Measurements from ENCODE around the gene IKBKG.

DNA sequence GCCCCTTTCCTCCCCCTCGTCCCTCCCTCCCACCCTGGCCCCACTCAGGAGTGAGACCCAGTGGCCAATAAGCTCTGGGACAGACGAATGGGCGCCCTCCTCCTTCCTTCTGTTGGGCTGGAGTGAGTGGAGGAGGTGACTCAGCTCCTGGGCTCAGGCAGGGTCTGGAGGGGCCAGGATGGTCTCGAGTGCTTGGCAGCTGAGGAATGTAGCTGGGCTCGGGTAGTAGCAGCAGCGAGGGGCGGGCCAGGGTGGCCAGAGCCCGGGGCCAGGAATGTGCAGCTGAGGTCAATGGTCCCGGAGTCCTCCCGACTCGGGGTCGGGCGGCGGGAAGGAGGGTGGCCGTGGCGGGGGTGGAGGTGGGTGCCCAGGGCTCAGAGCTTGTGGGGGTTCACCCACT lies 15.8 kb upstream of the IKBKG start:
- TF ChIP-seq, protein P1, sequence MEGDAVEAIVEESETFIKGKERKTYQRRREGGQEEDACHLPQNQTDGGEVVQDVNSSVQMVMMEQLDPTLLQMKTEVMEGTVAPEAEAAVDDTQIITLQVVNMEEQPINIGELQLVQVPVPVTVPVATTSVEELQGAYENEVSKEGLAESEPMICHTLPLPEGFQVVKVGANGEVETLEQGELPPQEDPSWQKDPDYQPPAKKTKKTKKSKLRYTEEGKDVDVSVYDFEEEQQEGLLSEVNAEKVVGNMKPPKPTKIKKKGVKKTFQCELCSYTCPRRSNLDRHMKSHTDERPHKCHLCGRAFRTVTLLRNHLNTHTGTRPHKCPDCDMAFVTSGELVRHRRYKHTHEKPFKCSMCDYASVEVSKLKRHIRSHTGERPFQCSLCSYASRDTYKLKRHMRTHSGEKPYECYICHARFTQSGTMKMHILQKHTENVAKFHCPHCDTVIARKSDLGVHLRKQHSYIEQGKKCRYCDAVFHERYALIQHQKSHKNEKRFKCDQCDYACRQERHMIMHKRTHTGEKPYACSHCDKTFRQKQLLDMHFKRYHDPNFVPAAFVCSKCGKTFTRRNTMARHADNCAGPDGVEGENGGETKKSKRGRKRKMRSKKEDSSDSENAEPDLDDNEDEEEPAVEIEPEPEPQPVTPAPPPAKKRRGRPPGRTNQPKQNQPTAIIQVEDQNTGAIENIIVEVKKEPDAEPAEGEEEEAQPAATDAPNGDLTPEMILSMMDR (IDR thresholded peaks at IDR 0.05), result no peak
- no peak for TF ChIP-seq POLR2A (IDR thresholded peaks at IDR 0.05)
